Upper lobe of right lung (tissue), 1 donor: ENCODE measurements around the gene AK9. TPM values are rescaled to one million over a fixed set of nuclear protein-coding genes. Genes with fewer than 3 reads are reported as not detected.

ENCODE experiments used
- ATAC-seq: fragments of 200-7000 bp; cut with Tn5 transposase; one replicate; pipeline ENCODE4 v1.9.1; 2020; ENCODE audit warnings: mild to moderate bottlenecking, moderate library complexity
- DNase-seq: peaks from one replicate; pipeline ENCODE4 v3.0.0-alpha.2; 2020
- H3K27ac ChIP-seq: fragments of 200-600 bp; one replicate; pipeline ENCODE4 v1.8.0; 2022
- H3K27me3 ChIP-seq: fragments of 200-600 bp; one replicate; pipeline ENCODE4 v1.8.0; 2022; ENCODE audit warnings: mild to moderate bottlenecking
- H3K36me3 ChIP-seq: fragments of 200-600 bp; one replicate; pipeline ENCODE4 v1.8.0; 2022
- H3K4me1 ChIP-seq: fragments of 200-600 bp; one replicate; pipeline ENCODE4 v1.8.0; 2022
- H3K4me3 ChIP-seq: fragments of 200-600 bp; one replicate; pipeline ENCODE4 v1.8.0; 2022; ENCODE audit warnings: mild to moderate bottlenecking
- H3K9me3 ChIP-seq: fragments of 200-600 bp; one replicate; pipeline ENCODE4 v1.8.0; 2022
- intact Hi-C: fragments of 100-400 bp; cut with DNase I; formaldehyde crosslinking; loops from one replicate; pipeline ENCODE4 v1.11.0; 2022
- total RNA-seq: library from RNA; stranded (reverse); fragmentation: NEBNext Ultra II Directional; extraction: Animal tissue kit (Norgen Biotek cat#: 25700); gene quantifications from one replicate; pipeline ENCODE4 v1.2.1, GENCODE V29; 2021
- TF ChIP-seq, protein P1 (sequence below): fragments of 200-600 bp; IDR thresholded peaks from one replicate; pipeline ENCODE4 v1.8.0; 2022; ENCODE audit warnings: antibody characterized with exemption
- donor health status: DM: no; HTN: yes; CAD: no; lungs with severe emphysema.

Gene AK9
- total RNA-seq, 1 donor from 2014 or later, result 8.8 TPM

DNA sequence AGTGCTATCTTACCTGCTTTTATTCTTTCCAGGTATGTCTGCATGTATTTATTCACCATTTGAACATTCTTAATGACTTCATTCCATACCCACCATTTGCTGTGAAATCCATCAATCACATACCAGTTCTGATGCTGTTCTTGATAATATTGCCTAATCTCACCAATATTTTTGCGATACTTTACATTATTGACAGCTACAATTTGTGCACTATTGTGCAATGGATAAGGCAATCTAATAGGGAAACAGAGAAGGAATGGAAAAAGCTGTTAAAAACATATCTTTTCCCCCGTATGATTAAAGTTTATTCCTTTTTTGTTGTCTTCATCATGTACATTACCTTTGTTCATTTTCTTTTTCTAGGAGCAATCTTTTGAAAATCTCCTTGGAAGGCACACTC, 184.7 kb downstream of the AK9 start:
- TF ChIP-seq, protein P1, sequence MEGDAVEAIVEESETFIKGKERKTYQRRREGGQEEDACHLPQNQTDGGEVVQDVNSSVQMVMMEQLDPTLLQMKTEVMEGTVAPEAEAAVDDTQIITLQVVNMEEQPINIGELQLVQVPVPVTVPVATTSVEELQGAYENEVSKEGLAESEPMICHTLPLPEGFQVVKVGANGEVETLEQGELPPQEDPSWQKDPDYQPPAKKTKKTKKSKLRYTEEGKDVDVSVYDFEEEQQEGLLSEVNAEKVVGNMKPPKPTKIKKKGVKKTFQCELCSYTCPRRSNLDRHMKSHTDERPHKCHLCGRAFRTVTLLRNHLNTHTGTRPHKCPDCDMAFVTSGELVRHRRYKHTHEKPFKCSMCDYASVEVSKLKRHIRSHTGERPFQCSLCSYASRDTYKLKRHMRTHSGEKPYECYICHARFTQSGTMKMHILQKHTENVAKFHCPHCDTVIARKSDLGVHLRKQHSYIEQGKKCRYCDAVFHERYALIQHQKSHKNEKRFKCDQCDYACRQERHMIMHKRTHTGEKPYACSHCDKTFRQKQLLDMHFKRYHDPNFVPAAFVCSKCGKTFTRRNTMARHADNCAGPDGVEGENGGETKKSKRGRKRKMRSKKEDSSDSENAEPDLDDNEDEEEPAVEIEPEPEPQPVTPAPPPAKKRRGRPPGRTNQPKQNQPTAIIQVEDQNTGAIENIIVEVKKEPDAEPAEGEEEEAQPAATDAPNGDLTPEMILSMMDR, result no peak
- H3K27ac ChIP-seq, result no peak overlapping the region
- H3K27me3 ChIP-seq, result no peaks in the 10 kb centered on the region
- intact Hi-C loops, result no loop called here
- no peak for ATAC-seq
- DNase-seq, result no peak
- no peak overlapping the region for H3K4me3 ChIP-seq
- H3K4me1 ChIP-seq, result no peaks in the 10 kb centered on the region
- H3K9me3 ChIP-seq, result no peaks in the 10 kb centered on the region
- no peaks in the 10 kb centered on the region for H3K36me3 ChIP-seq

DNA sequence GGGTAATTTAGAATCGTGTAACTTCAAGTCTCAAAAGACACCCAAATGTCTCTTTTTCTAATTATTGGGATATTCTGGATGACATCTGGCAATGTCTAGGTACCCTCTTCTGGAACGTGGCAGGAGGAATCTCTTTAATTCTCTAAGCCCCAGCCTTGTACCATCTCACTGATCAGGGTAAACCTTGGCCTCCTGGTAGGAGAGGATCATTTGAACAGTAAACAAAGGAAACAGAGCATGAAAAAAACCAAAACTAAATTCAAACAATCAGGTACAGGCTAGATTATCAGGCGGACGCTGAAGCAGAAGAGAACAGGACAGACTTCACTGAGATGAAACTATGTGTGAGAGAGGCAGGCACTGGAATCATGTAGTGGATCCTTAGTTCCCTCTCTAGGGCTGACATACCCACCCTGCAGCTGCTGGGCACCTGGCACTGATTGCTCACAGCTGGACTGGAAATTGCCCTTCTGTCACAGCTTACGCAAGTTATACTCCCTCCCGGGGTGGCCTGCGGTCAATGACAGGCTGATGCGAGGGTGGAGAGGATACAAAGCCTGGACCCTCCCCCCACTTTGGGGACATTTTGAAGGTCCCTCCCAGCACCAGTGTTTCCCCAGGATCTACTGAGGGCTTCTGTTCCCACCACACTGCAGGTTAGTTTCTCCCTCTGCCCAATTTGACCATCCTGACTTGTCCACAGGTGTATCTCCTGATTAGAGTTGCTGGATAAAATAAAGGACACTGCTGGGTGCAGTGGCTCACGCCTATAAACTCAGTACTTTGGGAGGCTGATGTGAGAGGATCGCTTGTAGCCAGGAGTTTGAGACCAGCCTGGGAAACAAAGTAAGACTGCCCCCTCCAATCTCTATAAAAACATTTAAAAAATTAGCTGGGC, 187.4 kb downstream of the AK9 start:
- DNase-seq, result no peak
- Histone ChIP-seq H3K9me3 (no peaks in the 10 kb centered on the region), H3K4me3 (no peak overlapping the region), H3K27ac (no peak overlapping the region), H3K27me3 (no peaks in the 10 kb centered on the region), H3K36me3 (no peaks in the 10 kb centered on the region), H3K4me1 (no peaks in the 10 kb centered on the region)
- TF ChIP-seq, protein P1, result no peak
- ATAC-seq, result peak; percentile 11
- intact Hi-C loops, result no loop called here

DNA sequence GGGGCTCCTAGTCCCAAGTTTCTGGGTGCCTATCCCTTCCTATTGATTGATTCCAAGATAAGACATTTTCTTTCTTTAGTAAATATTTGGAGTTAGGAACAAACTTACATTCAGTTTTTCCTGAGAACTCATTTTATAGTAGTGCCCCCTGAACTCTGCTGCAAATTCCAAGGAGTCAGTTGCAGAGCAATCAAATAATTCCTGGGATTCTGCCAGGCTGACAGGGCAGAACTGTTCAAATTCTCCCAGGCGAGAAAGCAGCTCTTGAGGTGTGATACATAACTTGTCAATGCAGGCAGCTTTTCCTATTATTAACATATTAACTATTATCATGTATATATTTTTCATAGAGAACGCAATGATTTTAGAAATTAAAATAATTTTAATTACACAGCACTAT, 192.1 kb downstream of the AK9 start:
- TF ChIP-seq, protein P1, result no peak
- Histone ChIP-seq H3K4me1 (no peaks in the 10 kb centered on the region), H3K9me3 (no peaks in the 10 kb centered on the region), H3K27me3 (no peaks in the 10 kb centered on the region), H3K4me3 (no peak overlapping the region), H3K36me3 (no peaks in the 10 kb centered on the region), H3K27ac (no peak overlapping the region)
- ATAC-seq (no peak), DNase-seq (no peak)
- intact Hi-C loops, result no loop called here

DNA sequence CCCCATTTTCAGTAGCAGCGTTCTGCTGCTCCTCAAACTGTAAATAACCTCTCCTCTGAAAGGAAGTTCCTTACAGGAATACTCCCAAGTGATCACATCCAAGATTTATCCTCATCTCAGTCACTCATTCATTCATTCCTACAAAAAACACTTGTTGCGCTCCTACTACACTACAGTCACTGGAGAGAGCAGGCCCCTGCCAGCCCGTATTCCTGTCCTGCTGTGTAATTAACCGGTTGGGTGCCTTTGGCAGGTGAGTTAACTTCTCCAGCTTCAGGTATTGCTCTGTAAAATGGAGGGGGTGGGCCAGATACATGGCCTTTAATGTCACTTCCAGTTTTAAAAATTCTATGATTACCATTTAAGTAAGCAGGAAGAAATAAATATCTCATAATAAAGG, 192.9 kb downstream of the AK9 start:
- Histone ChIP-seq H3K4me1 (no peaks in the 10 kb centered on the region), H3K36me3 (no peaks in the 10 kb centered on the region), H3K27me3 (no peaks in the 10 kb centered on the region), H3K27ac (no peak overlapping the region), H3K4me3 (no peak overlapping the region), H3K9me3 (no peaks in the 10 kb centered on the region)
- intact Hi-C loops, result no loop called here
- TF ChIP-seq, protein P1, result no peak
- ATAC-seq (no peak), DNase-seq (no peak)

DNA sequence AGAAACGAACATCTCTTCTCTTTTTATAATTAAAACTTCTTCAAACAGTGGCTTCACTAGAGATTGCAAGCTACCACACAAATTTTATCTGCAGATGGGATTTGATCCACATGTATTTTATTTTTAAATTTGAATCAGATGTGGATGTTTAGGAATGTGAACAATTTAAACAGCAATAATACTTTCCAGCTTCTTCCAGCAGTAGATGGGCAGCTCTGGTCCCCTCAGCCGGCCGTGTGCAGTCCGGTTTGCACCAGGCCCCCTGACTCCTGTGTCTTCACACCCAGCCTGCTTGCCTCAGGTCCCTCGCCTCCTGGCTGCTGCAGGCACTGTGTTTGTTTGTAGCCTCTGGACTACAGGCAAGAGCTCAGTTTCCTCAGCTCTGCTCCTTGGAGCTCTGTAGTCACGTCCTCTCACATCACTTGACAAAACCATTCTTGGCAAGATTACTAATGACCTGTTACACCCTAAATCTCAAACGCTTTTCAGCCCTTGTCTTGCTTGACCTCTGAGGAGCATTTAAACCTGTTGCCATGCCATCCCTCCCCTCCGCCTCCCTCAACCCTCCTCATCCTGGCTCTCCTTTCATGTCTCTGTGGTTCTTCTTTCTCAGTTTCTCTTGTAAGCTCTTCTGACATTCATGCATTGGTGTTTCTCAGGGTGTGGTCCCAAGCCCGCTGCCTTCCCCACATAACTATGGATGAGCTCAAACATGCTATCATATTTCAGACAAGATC, 194.8 kb downstream of the AK9 start:
- H3K36me3 ChIP-seq, result no peaks in the 10 kb centered on the region
- no peak overlapping the region for H3K4me3 ChIP-seq
- H3K27ac ChIP-seq, result no peak overlapping the region
- no peaks in the 10 kb centered on the region for H3K9me3 ChIP-seq
- H3K4me1 ChIP-seq, result peaks cover 5% of the 10 kb centered on the region
- TF ChIP-seq, protein P1, result no peak
- H3K27me3 ChIP-seq, result no peaks in the 10 kb centered on the region
- no peak for DNase-seq
- intact Hi-C loops, result no loop called here
- ATAC-seq, result no peak
